HuH-7 (cell line): ENCODE data around the gene ILKAP.

ENCODE experiments used
- DNase-seq: peaks from one replicate; pipeline ENCODE4 v3.0.0; 2011; ENCODE audit warnings: low spot score

The ILKAP gene

GRCh38 chr2:238237431-238238135 is 34.1 kb upstream of the ILKAP start:
- no peak for DNase-seq

GRCh38 chr2:238236571-238236970 is 33.1 kb upstream of the ILKAP start:
- no peak for DNase-seq

DNA sequence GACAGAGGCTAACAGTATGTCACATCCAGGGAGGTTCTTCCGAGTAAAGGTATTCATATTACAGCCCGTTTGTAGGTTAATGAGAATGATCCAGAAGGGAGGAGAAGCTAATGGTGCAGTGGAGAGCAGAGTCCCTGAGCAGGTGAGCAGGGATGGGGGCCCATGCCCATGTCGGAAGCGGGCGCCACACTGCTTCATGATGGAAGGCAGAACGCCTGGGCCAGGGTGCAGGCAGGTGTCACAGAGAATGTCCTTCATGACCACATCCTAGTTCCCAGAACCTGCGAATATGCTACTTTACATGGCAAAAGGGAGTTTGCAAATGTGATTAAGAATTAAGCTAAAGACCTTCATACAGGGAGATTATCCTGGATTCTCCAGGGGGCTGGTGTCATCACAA is 32.4 kb upstream of the ILKAP start:
- DNase-seq, result no peak

- DNase-seq, result no peak
Measured at GRCh38 chr2:238235331-238235732, 31.8 kb upstream of the ILKAP start.

DNA sequence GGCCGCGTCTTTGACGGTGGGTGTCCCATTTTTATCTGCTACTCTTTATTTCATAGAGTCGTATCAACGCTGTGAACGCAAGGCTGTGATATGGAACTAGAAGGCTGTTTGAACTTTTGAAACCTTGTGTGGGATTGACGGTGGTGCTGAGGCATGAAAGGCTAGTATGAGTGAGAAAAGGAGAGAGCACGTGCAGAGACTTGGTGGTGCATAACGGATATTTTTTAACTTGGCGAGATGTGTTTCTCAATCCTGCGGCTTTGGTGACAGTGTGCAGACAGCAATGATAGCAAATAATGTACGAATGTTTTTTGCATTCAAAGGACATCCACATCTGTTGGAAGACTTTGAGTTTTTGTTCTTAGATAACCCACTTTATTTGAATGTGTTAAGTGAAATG is 30.1 kb upstream of the ILKAP start:
- no peak for DNase-seq

- DNase-seq, result no peak
Measured at GRCh38 chr2:238231809-238232208, 28.3 kb upstream of the ILKAP start.

GRCh38 chr2:238231251-238231793 is 27.8 kb upstream of the ILKAP start:
- DNase-seq, result no peak

DNA sequence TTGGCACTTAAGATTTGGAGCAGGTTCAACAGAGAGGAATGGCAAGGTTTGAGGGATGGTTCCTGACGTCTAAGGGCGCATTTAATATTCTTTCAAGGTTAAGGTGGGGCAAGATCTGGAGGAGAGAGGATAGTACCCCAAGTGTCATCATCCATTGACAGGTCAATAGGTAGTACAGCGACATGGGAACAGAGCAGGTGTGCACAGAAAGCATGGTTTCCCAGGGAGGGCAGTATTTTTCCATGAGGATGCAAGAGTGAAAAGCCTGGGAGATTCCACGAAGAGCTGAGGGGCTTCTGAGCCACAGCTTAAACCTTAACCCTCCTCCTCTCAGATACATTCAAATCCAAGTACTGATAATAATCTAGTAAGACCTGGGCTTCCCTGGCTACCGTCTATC is 27.2 kb upstream of the ILKAP start:
- no peak for DNase-seq

- no peak for DNase-seq
Measured at GRCh38 chr2:238228700-238229099, 25.2 kb upstream of the ILKAP start.

GRCh38 chr2:238227587-238228032 is 24.1 kb upstream of the ILKAP start:
- no peak for DNase-seq

- no peak for DNase-seq
Measured at GRCh38 chr2:238226698-238227586, 23.4 kb upstream of the ILKAP start.

GRCh38 chr2:238225911-238226697 is 22.6 kb upstream of the ILKAP start:
- DNase-seq, result no peak

GRCh38 chr2:238225121-238225520 is 21.6 kb upstream of the ILKAP start:
- no peak for DNase-seq

DNA sequence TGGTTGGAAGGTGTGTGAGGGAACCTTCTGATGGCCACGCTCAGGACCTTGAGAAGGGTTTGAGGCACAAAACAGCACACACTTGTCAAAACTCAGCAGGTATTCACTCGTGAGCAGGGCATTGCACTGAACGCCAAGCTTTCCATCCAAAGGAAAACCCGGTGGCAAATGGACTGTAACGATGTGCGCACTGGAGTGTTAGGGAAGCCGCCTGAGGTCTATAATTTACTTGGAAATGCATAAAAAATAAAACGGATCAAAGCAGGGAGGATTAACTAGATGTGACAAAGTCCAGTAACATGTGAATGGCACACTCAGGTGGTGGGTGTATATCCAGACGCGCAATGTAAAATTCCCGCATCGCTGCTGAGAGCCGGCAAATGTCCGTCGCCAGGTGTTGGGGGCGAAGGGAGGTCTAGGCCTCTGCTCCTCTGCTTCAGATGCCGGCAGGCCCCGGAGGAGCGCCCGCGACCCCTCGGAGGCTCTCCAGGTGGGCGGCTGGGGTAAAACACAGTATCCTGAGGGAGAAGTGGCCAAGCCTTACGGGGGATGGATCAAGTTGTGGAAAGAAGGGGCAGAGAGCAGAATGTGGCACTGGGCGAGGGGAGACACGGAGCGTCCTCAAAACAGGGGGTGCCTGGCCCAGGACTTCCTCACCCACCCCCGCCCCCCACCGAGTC is 21.0 kb upstream of the ILKAP start:
- no peak for DNase-seq

- DNase-seq, result no peak
Measured at GRCh38 chr2:238220892-238221521, 17.5 kb upstream of the ILKAP start.

DNA sequence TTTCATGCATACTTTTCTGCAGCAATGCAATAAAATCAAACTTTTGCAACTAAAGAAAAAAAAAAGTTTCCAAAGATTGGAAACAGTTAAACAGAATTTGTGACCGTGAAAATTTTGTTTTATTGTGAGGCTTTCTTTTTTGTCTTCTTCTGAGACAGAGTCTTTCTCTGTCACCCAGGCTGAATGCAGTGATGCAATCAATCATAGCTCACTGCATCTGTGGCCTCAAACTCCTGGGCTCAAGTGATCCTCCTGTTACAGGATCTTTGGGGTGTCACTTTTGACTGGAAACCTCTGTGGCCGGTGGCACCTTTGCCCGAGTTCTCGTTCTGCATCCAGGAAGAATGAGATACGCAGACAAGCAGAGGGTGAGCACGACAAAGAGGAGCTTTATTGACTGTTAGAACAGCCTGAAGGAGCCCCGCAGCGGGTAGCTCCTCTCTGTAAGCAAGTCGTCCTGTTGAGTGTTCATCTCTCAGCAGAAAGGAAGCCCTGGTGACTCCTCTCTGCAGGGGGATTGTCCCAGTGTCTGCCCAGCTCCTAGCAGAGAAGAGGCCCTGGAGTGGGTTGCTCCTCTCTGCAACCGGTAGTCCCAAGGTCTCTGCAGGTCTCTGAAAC is 16.9 kb upstream of the ILKAP start:
- no peak for DNase-seq

DNA sequence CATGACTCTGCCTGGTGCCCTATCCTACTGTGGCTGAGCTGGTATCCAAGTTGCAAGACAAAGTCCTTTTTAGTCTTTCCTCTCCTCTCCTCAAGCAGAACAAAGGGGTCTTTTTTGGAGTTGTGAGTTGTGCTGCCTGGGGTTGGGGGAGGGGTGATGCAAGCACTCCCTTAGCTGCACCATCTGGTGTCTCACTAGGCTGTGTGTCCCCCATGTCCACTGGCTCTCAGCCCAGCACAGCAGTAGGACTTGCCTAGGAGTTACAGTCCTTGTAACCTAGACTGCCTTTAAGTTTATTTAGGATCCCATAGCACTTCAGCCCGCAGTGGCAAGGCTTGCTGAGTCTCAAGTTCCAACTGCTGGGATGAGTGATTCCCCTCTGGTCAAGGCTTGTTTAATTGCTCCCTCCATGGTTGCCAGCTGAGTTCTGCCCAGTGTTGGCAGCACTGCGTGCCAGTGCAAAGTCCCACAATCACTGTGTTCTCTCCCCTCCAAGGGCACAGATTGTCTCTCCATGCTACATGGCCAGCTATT is 13.2 kb upstream of the ILKAP start:
- no peak for DNase-seq

- no peak for DNase-seq
Measured at GRCh38 chr2:238207006-238207405, 3.5 kb upstream of the ILKAP start.

DNA sequence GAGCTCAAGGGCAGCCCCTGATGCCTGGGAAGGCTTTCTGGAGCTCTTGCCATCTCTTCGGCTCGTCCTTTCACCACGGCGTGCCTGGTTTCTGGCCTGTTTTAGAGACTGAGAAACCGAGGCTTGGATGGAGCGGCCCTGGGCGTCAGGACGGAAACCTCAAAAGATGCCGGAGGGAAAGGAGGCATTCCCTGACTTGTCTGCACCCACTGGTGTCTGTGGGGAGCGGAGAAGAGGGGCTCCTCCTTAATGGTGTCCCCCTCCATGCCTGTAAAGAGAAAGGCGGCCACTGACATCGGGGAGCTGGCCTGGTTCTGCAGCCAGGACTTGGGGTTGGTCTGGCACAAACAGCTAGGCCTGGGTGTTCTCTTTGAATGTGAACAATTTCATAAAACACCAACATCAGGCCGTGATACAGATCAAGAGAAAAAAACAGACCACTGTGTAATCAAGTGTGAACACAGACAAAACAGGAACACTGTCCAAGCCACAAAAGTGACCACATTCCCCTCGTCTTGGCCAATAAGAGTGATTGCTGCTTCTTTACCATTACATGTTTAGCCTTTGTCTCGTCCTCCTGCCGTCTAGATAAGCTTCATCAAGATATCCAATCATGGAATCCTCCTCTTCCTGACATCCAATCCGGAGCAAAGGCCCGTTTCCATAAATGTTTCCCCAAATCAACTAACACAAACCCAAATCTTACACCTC is 633 bp upstream of the ILKAP start:
- DNase-seq, result no peak
